HPDE6-E6E7 (cell line): ENCODE results near the gene BCO2.

Source experiments
- DNase-seq: peaks from one replicate; pipeline ENCODE4 v3.0.0; 2011; ENCODE audit warnings: missing footprints; ENCODE audit errors: extremely low spot score

The BCO2 gene

DNA sequence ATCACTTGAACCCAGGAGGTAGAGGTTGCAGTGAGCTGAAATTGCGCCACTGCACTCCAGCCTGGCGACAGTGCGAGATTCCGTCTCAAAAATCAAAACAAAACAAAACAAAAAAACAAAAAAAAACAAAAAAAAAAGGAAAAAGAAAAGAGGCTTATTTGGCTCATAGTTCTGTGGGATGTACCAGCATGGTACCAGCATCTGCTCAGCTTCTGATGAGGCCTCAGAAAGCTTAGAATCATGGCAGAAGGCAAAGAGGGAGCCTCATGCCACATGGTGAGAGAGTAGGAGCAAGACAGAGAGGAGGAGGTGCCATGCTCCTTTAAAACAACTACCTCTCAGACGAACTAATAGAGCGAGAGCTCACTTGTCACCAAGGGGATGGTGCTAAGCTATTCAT, 40.3 kb downstream of the BCO2 start:
- no peak for DNase-seq

- no peak for DNase-seq
Observed at GRCh38 chr11:112216561-112217105, 41.3 kb downstream of the BCO2 start.

DNA sequence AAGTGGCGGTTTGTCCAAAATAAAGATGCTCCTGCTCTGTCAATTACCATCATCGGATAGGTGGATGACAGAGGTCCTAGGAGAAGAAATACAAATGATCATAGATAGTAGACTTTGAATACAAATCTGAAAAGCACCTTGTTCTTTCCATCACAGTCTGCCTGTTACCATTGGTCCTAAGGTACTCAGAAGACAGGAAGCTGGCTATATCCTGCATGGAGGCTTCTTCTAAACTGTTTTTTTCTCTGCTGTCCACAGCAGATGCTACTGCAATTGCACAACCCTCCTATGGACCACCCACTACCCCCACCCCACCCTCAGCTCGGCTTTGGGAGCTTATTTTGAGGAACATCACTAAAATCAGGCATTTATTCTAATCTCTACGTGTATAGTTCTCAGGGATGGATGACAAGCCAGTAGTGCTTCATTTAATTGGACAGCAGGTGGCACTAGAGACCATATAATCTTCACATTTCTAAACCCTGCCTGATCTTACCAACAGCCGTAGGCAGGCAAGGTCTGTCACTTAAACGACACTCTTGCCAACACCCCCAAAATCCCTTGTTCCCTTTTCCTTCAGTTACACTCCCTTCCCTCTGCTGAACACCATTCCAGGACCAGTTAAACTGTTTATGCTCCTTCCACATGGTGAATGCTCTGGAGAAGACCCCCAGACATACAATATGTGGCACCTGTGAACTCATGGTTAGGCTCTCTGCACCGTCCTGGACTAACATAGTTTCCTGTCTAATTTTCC, 44.3 kb downstream of the BCO2 start:
- peak; percentile 53 for DNase-seq

- DNase-seq, result no peak
Observed at GRCh38 chr11:112221274-112221835, 46.0 kb downstream of the BCO2 start.

DNA sequence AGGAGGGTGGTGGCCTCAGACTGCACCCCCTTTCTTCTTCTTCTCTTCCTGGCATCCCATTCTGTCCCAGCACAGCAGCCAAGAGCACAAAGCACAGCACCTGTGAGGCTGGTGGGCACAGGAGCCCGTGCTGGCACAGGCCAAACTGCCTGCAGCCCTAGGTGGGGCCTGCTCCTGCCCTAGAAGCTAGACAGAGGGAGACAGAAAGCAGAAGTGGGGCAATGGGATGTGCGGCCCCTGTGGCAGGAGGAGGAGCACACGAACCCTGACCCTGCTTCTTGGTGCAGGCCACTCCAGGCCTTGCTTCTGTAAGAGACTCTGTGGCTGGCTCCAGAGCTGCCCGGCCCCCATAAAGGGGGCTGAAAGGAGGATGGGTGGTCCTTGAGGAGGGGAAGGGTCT, 47.0 kb downstream of the BCO2 start:
- no peak for DNase-seq

DNA sequence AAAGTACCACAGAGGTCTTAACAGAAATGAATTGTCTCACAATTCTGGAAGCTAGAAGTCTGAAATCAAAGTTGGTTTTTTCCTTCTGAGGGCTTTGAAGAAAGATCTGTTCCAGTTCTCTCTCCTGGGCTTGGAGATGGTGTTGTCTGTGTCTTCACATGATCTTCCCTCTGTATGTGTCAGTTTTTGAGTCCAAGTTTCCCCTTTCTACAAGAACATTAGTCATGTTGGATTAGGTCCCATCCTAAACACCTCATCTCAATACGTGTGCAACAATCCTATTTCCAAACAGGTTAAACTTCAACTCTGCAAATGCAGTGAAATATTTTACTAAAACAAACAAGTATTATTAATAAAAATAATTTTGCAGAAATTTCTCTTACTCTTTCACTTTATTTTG, 47.8 kb downstream of the BCO2 start:
- DNase-seq, result no peak

GRCh38 chr11:112223754-112224532, 48.6 kb downstream of the BCO2 start:
- DNase-seq, result no peak

DNA sequence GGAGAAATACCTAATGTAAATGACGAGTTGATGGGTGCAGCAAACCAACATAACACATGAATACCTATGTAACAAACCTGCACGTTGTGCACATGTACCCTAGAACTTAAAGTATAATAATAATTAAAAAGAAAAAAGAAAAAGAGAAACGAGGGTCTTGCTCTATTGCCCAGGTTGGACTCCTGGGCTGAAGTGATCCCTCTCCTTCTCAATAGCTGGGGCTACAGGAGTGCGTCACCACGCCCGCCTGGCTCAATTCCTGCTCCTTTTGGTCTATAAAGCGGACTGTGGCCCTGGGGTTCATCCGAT, 50.4 kb downstream of the BCO2 start:
- no peak for DNase-seq

DNA sequence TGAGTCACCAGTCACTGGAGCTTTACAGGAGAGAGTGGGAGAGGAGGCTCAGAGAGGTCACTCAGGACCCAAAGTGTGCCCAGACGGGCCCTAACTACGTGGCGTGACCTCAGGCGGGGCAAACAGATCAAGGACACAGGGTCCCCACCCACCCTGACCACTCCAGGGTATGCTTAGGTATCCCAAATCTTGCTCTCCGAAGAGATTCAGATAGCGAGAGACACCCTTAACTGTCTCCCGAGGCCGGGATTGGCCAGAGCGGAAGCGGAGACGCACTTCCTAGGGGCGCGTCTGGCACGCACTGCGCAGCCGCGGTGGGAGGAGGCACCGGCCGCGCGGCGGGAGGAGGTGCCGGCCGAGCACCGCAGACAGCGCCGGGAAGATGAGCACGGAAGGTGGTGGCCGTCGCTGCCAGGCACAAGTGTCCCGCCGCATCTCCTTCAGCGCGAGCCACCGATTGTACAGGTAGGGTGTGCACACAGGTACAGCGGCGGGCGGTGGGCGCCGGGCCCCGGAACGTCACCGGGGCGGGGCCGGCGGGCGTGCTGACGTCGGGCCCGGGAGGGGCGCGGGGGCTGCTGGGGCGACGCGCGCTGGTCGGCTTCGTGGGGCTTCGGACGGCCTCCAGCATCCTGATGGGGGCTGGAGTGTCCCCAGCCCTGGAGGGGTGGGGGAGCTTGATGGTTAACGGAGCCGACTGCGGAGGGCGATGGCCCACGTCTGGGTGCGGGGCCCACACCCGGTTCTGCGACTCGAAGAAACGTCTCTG, 50.9 kb downstream of the BCO2 start, which contains the start of gene PTS:
PTS (plus strand) TSS at position 367 of the 769 bp plus-strand sequence; CDS start at position 383, 16 bp downstream.
- peak; percentile 99 for DNase-seq

- peak; percentile 15 for DNase-seq
Observed at GRCh38 chr11:112226831-112227401, 51.6 kb downstream of the BCO2 start.

DNA sequence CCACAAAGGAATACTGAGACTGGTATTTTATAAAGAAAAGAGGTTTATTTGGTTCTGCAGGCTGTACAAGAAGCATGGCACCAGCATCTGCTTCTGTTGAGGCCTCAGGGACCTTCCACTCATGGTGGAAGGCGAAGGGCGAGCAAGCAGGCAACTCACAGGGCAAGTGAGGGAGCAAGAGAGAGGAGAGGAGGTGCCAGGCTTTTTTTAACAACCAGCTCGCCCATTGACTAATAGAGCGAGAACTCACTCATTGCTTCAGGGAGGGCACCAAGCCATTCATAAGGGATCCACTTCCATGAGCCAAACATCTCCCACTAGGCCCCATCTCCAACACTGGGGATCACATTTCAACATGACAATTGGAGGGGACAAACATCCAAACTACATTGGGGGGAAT, 52.2 kb downstream of the BCO2 start:
- no peak for DNase-seq

- DNase-seq, result no peak
Observed at GRCh38 chr11:112228706-112229105, 53.4 kb downstream of the BCO2 start.

GRCh38 chr11:112229159-112229558, 53.8 kb downstream of the BCO2 start:
- DNase-seq, result no peak

DNA sequence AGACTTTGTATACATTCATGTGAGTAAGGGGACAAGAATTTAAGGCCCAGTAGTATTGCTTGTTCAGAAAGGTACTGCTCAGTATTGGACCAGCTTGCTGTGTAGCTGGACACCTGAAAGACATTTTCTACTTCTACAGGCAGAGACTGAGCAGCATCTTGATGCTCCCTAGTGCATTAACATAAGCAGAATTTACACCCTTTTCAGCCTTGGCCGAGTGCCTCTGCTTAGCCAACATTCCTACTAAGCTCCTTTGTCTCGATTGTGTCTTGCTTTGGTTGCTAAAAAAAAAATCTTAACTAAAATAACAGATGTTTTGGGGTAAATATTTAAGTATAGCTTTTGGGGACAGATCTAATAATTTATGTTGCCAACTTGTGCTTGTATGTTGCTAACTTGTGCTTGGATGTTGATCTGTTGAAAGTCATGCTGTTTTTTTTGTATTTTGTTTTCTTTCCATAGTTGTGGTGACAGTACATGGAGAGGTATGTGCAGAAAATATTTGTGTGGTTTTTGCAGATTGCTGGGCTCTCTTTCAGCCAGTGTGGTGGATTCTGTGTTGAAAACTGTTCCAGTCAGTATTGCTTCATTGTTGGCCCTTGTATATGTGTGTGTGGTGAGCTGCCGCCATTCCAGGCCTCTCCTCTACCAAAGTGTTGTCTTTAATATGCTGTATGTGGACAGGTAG, 54.6 kb downstream of the BCO2 start:
- DNase-seq, result no peak

- no peak for DNase-seq
Observed at GRCh38 chr11:112231952-112232351, 56.6 kb downstream of the BCO2 start.

GRCh38 chr11:112235750-112236390, 60.6 kb downstream of the BCO2 start:
- no peak for DNase-seq

GRCh38 chr11:112237451-112237850, 62.1 kb downstream of the BCO2 start:
- DNase-seq, result no peak

GRCh38 chr11:112238041-112238440, 62.7 kb downstream of the BCO2 start:
- DNase-seq, result no peak

- no peak for DNase-seq
Observed at GRCh38 chr11:112241486-112241885, 66.2 kb downstream of the BCO2 start.

DNA sequence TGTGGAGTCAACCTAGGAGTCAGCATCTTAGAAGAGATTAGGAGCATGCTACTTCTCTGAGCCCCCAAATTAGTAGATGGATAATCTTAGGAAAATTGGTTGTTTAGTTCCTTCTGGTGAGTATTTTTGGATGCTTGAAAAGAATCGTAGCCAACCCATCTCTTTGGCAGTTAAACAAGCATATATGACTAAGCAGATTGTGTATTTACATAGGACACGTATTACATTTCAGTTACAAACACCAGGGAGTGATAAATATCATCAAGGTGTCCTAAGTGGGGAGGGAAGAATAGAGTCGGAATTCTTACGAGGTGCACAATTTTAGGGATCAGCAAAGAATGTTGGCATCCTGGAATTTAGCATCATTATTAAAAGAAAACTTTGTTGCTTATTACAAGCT, 71.9 kb downstream of the BCO2 start:
- no peak for DNase-seq
